GM23338 (cell line): ENCODE results near the gene KLRG1. TPM values are rescaled to one million over a fixed set of nuclear protein-coding genes. Genes with fewer than 3 reads are reported as not detected.

ENCODE experiments used
- ATAC-seq: fragments of 200-7000 bp; cut with Tn5 transposase; 3 replicates; pipeline ENCODE4 v1.9.1; 2020
- DNase-seq: peaks from one replicate; pipeline ENCODE4 v3.0.0-alpha.2; 2015; ENCODE audit warnings: low spot score
- H2AFZ ChIP-seq: fragments of 200-600 bp; sonication (generic); 2 replicates; pipeline ENCODE4 v1.8.0; 2016; ENCODE audit warnings: antibody characterized with exemption, mild to moderate bottlenecking, moderate library complexity
- H3F3A ChIP-seq: fragments of 200-600 bp; sonication (generic); replicated peaks from 2 replicates; pipeline ENCODE4 v1.8.0; 2017; ENCODE audit warnings: antibody characterized with exemption, mixed run types, low read depth
- H3K27ac ChIP-seq: fragments of 200-600 bp; sonication (generic); 2 replicates; pipeline ENCODE4 v1.6.1; 2016; ENCODE audit warnings: low read depth
- H3K27me3 ChIP-seq: fragments of 200-600 bp; sonication (generic); 2 replicates; pipeline ENCODE4 v1.8.0; 2016; ENCODE audit warnings: mild to moderate bottlenecking, mixed run types, moderate library complexity; ENCODE audit not compliant: insufficient read depth
- H3K36me3 ChIP-seq: fragments of 200-600 bp; sonication (generic); 2 replicates; pipeline ENCODE4 v1.8.0; 2016; ENCODE audit warnings: mild to moderate bottlenecking; ENCODE audit not compliant: insufficient read depth
- H3K4me1 ChIP-seq: fragments of 200-600 bp; sonication (generic); 2 replicates; pipeline ENCODE4 v1.8.0; 2016; ENCODE audit warnings: mild to moderate bottlenecking, moderate library complexity; ENCODE audit not compliant: insufficient read depth
- H3K4me2 ChIP-seq: fragments of 200-600 bp; sonication (generic); 2 replicates; pipeline ENCODE4 v1.7.1; 2017; ENCODE audit warnings: mixed run types
- H3K4me3 ChIP-seq: fragments of 200-600 bp; sonication (generic); 2 replicates; pipeline ENCODE4 v1.6.1; 2016; ENCODE audit warnings: mixed run types
- H3K79me2 ChIP-seq: fragments of 200-600 bp; sonication (generic); replicated peaks from 2 replicates; pipeline ENCODE4 v1.8.0; 2017; ENCODE audit warnings: mild to moderate bottlenecking; ENCODE audit not compliant: insufficient read depth
- H3K9me2 ChIP-seq: fragments of 200-600 bp; sonication (generic); 2 replicates; pipeline ENCODE4 v1.8.0; 2017; ENCODE audit not compliant: insufficient read depth
- H4K20me1 ChIP-seq: fragments of 200-600 bp; sonication (generic); replicated peaks from 2 replicates; pipeline ENCODE4 v1.8.0; 2017; ENCODE audit warnings: mild to moderate bottlenecking; ENCODE audit not compliant: insufficient read depth
- H3K27ac Mint-ChIP-seq: 2 replicates; pipeline ENCODE4 v1.8.0; 2020; ENCODE audit warnings: inconsistent platforms, mild to moderate bottlenecking, moderate library complexity, mixed read lengths
- H3K27me3 Mint-ChIP-seq: 3 replicates; pipeline ENCODE4 v1.8.0; 2022; ENCODE audit warnings: low read depth, mild to moderate bottlenecking, moderate library complexity, mixed read lengths, inconsistent platforms; ENCODE audit not compliant: insufficient read depth, poor library complexity
- H3K36me3 Mint-ChIP-seq: 3 replicates; pipeline ENCODE4 v1.8.0; 2021; ENCODE audit warnings: low read depth, mild to moderate bottlenecking, inconsistent platforms, moderate library complexity, mixed read lengths
- H3K4me1 Mint-ChIP-seq: 3 replicates; pipeline ENCODE4 v1.8.0; 2020; ENCODE audit warnings: mild to moderate bottlenecking, inconsistent platforms, mixed read lengths
- H3K4me3 Mint-ChIP-seq: 3 replicates; pipeline ENCODE4 v1.8.0; 2021; ENCODE audit warnings: moderate library complexity, mild to moderate bottlenecking, inconsistent platforms, mixed read lengths
- H3K9me3 Mint-ChIP-seq: 3 replicates; pipeline ENCODE4 v1.8.0; 2020; ENCODE audit warnings: moderate library complexity, mild to moderate bottlenecking, inconsistent platforms, mixed read lengths
- CREB1 ChIP-seq: fragments of 250-450 bp; sonication (Bioruptor Pico); IDR thresholded peaks from 2 replicates; pipeline ENCODE4 v1.5.0; 2020; ENCODE audit warnings: low read depth, mild to moderate bottlenecking, moderate library complexity
- EZH2 ChIP-seq: fragments of 200-600 bp; sonication (generic); IDR thresholded peaks from one replicate; pipeline ENCODE4 v1.8.0; 2017; ENCODE audit warnings: antibody characterized with exemption, mild to moderate bottlenecking, low read depth; ENCODE audit not compliant: unreplicated experiment
- EZH2phosphoT487 ChIP-seq: fragments of 200-600 bp; sonication (generic); IDR thresholded peaks from one replicate; pipeline ENCODE4 v1.8.1; 2018; ENCODE audit warnings: antibody characterized with exemption; ENCODE audit not compliant: unreplicated experiment
- JUNB ChIP-seq: IDR thresholded peaks from one replicate; pipeline ENCODE4 v1.6.1; 2016; ENCODE audit warnings: antibody characterized with exemption; ENCODE audit not compliant: unreplicated experiment
- NANOG ChIP-seq: IDR thresholded peaks from 2 replicates; pipeline ENCODE4 v1.6.1; 2016; ENCODE audit warnings: antibody characterized with exemption, borderline replicate concordance
- POLR2AphosphoS5 ChIP-seq: IDR thresholded peaks from 2 replicates; pipeline ENCODE4 v1.6.1; 2016; ENCODE audit warnings: antibody characterized with exemption, low read depth
- STAT1 ChIP-seq: IDR thresholded peaks from one replicate; pipeline ENCODE4 v1.6.1; 2016; ENCODE audit warnings: antibody characterized with exemption; ENCODE audit not compliant: unreplicated experiment
- ZNF114 ChIP-seq: fragments of 250-450 bp; sonication (Bioruptor Pico); IDR thresholded peaks from 2 replicates; pipeline ENCODE4 v1.5.0; 2020; ENCODE audit warnings: mild to moderate bottlenecking, moderate library complexity
- ZNF331 ChIP-seq: fragments of 250-450 bp; sonication (Bioruptor Pico); IDR thresholded peaks from 2 replicates; pipeline ENCODE4 v1.5.0; 2020; ENCODE audit warnings: low read depth, mild to moderate bottlenecking, moderate library complexity
- polyA plus RNA-seq: library from polyadenylated mRNA; unstranded; fragments of >200 nt; fragmentation: Nextera tagmentation; extraction: Ambion mirVana; gene quantifications from 2 replicates; pipeline ENCODE4 v1.2.1, GENCODE V29; 2016
- total RNA-seq: library from RNA; depleted of rRNA; stranded (reverse); fragments of >200 nt; shearing (Covaris generic); gene quantifications from 2 replicates; pipeline ENCODE4 v1.2.3, GENCODE V29; 2014
- TF ChIP-seq, protein P1 (sequence below): IDR thresholded peaks from 2 replicates; pipeline ENCODE4 v1.6.1; 2016; ENCODE audit warnings: antibody characterized with exemption
- TF ChIP-seq, protein P2 (sequence below), 2 experiments: fragments of 200-600 bp in 1 of 2; sonication (generic) in 1 of 2; conservative IDR thresholded peaks; 2 replicates each; pipeline versions ENCODE4 v1.5.1 to v1.6.1; 2016 to 2017; ENCODE audit warnings: antibody characterized with exemption in 2 of 2, low read depth in 2 of 2, mild to moderate bottlenecking in 2 of 2, moderate library complexity in 1 of 2
- TF ChIP-seq, protein P3 (sequence below): fragments of 250-450 bp; sonication (Bioruptor Pico); IDR thresholded peaks from 2 replicates; pipeline ENCODE4 v1.5.0; 2020; ENCODE audit warnings: mild to moderate bottlenecking, moderate library complexity
- TF ChIP-seq, protein P4 (sequence below): IDR thresholded peaks from one replicate; pipeline ENCODE4 v1.6.1; 2018; ENCODE audit warnings: antibody characterized with exemption; ENCODE audit not compliant: unreplicated experiment

KLRG1 gene
- total and polyA plus RNA-seq, 2 experiments from 2014 or later = 5.1 to 7.9 TPM

DNA sequence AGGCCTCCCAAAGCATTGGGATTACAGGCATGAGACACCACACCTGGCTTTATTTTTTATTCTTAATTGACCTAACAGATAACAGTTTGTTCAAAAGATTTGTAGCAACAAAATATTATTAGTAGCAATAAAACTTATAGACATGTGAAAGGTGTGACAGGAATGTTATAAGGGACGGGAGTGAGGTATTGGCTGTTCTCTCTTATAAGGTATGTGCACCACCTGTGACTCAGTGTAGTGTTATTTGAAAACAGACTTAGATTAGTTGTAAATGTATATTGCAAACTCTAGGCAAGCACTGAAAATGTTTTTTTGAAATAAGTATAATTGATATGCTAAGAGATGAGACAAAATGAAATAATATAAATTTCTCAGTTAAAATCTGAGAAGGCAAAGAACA lies 57.8 kb downstream of the KLRG1 start:
- Mint-ChIP-seq H3K27ac (no peak overlapping the region), H3K4me3 (no peak overlapping the region), H3K9me3 (no peaks in the 10 kb centered on the region), H3K4me1 (no peaks in the 10 kb centered on the region), H3K36me3 (no peaks in the 10 kb centered on the region), H3K27me3 (no peaks in the 10 kb centered on the region)
- no peak for DNase-seq
- H3K27ac ChIP-seq = no peak overlapping the region
- no peaks in the 10 kb centered on the region for H3K27me3 ChIP-seq
- ATAC-seq = no peak
- no peak overlapping the region for H2AFZ ChIP-seq
- no peaks in the 10 kb centered on the region for H3F3A ChIP-seq
- H3K9me2 ChIP-seq = no peaks in the 10 kb centered on the region
- H4K20me1 ChIP-seq = no peaks in the 10 kb centered on the region
- no peak overlapping the region for H3K4me3 ChIP-seq
- no peaks in the 10 kb centered on the region for H3K79me2 ChIP-seq
- no peaks in the 10 kb centered on the region for H3K4me1 ChIP-seq
- no peaks in the 10 kb centered on the region for H3K36me3 ChIP-seq
- TF ChIP-seq STAT1 (no peak), POLR2AphosphoS5 (no peak), EZH2 (no peak), ZNF331 (CRISPR knock-in tag) (no peak), NANOG (no peak), JUNB (no peak), CREB1 (no peak), ZNF114 (no peak), EZH2phosphoT487 (no peak)
- TF ChIP-seq, protein P1, sequence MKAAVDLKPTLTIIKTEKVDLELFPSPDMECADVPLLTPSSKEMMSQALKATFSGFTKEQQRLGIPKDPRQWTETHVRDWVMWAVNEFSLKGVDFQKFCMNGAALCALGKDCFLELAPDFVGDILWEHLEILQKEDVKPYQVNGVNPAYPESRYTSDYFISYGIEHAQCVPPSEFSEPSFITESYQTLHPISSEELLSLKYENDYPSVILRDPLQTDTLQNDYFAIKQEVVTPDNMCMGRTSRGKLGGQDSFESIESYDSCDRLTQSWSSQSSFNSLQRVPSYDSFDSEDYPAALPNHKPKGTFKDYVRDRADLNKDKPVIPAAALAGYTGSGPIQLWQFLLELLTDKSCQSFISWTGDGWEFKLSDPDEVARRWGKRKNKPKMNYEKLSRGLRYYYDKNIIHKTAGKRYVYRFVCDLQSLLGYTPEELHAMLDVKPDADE = no peak
- TF ChIP-seq, protein P2, sequence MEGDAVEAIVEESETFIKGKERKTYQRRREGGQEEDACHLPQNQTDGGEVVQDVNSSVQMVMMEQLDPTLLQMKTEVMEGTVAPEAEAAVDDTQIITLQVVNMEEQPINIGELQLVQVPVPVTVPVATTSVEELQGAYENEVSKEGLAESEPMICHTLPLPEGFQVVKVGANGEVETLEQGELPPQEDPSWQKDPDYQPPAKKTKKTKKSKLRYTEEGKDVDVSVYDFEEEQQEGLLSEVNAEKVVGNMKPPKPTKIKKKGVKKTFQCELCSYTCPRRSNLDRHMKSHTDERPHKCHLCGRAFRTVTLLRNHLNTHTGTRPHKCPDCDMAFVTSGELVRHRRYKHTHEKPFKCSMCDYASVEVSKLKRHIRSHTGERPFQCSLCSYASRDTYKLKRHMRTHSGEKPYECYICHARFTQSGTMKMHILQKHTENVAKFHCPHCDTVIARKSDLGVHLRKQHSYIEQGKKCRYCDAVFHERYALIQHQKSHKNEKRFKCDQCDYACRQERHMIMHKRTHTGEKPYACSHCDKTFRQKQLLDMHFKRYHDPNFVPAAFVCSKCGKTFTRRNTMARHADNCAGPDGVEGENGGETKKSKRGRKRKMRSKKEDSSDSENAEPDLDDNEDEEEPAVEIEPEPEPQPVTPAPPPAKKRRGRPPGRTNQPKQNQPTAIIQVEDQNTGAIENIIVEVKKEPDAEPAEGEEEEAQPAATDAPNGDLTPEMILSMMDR (conservative IDR thresholded peaks at IDR 0.05; ENCODE audit: low read depth in 2 of 2) = no peak
- TF ChIP-seq, protein P3, sequence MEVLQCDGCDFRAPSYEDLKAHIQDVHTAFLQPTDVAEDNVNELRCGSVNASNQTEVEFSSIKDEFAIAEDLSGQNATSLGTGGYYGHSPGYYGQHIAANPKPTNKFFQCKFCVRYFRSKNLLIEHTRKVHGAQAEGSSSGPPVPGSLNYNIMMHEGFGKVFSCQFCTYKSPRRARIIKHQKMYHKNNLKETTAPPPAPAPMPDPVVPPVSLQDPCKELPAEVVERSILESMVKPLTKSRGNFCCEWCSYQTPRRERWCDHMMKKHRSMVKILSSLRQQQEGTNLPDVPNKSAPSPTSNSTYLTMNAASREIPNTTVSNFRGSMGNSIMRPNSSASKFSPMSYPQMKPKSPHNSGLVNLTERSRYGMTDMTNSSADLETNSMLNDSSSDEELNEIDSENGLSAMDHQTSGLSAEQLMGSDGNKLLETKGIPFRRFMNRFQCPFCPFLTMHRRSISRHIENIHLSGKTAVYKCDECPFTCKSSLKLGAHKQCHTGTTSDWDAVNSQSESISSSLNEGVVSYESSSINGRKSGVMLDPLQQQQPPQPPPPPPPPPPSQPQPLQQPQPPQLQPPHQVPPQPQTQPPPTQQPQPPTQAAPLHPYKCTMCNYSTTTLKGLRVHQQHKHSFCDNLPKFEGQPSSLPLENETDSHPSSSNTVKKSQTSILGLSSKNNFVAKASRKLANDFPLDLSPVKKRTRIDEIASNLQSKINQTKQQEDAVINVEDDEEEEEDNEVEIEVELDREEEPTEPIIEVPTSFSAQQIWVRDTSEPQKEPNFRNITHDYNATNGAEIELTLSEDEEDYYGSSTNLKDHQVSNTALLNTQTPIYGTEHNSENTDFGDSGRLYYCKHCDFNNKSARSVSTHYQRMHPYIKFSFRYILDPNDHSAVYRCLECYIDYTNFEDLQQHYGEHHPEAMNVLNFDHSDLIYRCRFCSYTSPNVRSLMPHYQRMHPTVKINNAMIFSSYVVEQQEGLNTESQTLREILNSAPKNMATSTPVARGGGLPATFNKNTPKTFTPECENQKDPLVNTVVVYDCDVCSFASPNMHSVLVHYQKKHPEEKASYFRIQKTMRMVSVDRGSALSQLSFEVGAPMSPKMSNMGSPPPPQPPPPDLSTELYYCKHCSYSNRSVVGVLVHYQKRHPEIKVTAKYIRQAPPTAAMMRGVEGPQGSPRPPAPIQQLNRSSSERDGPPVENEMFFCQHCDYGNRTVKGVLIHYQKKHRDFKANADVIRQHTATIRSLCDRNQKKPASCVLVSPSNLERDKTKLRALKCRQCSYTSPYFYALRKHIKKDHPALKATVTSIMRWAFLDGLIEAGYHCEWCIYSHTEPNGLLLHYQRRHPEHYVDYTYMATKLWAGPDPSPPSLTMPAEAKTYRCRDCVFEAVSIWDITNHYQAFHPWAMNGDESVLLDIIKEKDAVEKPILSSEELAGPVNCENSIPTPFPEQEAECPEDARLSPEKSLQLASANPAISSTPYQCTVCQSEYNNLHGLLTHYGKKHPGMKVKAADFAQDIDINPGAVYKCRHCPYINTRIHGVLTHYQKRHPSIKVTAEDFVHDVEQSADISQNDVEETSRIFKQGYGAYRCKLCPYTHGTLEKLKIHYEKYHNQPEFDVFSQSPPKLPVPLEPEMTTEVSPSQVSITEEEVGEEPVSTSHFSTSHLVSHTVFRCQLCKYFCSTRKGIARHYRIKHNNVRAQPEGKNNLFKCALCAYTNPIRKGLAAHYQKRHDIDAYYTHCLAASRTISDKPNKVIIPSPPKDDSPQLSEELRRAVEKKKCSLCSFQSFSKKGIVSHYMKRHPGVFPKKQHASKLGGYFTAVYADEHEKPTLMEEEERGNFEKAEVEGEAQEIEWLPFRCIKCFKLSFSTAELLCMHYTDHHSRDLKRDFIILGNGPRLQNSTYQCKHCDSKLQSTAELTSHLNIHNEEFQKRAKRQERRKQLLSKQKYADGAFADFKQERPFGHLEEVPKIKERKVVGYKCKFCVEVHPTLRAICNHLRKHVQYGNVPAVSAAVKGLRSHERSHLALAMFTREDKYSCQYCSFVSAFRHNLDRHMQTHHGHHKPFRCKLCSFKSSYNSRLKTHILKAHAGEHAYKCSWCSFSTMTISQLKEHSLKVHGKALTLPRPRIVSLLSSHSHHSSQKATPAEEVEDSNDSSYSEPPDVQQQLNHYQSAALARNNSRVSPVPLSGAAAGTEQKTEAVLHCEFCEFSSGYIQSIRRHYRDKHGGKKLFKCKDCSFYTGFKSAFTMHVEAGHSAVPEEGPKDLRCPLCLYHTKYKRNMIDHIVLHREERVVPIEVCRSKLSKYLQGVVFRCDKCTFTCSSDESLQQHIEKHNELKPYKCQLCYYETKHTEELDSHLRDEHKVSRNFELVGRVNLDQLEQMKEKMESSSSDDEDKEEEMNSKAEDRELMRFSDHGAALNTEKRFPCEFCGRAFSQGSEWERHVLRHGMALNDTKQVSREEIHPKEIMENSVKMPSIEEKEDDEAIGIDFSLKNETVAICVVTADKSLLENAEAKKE (CRISPR knock-in tag) = no peak
- TF ChIP-seq, protein P4, sequence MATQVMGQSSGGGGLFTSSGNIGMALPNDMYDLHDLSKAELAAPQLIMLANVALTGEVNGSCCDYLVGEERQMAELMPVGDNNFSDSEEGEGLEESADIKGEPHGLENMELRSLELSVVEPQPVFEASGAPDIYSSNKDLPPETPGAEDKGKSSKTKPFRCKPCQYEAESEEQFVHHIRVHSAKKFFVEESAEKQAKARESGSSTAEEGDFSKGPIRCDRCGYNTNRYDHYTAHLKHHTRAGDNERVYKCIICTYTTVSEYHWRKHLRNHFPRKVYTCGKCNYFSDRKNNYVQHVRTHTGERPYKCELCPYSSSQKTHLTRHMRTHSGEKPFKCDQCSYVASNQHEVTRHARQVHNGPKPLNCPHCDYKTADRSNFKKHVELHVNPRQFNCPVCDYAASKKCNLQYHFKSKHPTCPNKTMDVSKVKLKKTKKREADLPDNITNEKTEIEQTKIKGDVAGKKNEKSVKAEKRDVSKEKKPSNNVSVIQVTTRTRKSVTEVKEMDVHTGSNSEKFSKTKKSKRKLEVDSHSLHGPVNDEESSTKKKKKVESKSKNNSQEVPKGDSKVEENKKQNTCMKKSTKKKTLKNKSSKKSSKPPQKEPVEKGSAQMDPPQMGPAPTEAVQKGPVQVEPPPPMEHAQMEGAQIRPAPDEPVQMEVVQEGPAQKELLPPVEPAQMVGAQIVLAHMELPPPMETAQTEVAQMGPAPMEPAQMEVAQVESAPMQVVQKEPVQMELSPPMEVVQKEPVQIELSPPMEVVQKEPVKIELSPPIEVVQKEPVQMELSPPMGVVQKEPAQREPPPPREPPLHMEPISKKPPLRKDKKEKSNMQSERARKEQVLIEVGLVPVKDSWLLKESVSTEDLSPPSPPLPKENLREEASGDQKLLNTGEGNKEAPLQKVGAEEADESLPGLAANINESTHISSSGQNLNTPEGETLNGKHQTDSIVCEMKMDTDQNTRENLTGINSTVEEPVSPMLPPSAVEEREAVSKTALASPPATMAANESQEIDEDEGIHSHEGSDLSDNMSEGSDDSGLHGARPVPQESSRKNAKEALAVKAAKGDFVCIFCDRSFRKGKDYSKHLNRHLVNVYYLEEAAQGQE = no peak
- no peak overlapping the region for H3K4me2 ChIP-seq
